GM12873 (cell line): ENCODE data around the gene SYNDIG1.

Experiments used
- TF ChIP-seq, protein P1 (sequence below): IDR thresholded peaks from 2 replicates; pipeline ENCODE4 v1.5.1; 2012; ENCODE audit warnings: low read depth, mild to moderate bottlenecking, moderate library complexity, low read length, control low read depth; ENCODE audit not compliant: insufficient read depth; ENCODE audit errors: missing control alignments

Gene SYNDIG1

DNA sequence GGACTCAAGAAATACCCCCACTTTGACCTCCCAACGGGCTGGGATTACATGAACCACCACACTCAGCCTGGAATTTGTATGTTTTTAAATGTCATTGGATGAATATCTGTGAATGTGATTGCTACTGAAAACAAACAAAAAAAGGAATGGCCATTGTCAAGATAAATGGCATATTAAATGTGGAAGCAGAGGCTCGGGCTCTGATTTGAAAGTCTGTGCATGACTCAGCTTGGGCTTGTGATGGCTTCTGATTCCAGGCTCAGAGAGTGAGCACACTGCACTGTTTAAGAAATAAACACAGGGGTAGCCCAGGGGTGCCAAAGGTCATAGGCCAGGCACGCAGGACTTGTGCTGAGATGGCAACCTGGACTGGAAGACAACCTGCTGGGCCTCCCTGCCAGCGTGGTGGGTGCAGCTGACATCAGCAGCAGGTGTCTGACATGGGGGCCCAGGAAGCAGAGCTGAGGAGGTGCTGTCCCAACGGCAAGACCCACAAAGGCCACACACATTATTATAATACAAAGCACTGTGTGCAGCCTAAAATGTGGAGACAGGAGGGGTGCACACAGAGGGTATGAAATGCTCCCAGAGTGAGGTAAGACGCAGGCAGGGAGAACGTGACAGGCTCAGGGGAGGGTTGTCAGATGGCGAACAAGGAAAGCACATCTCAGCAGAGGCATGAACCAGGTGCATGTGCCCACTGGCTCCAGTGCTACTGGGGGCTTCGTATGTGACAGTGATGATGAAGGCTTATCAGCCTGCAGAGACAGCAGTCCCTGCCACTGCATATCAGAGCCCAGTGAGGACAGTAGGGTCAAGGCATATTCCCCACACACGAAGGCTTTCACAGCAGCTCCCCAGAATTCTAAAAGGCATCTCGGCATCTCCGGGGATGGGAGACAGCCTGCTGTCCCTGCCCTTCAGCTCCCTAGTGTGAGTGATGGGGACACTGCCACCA, 169.4 kb downstream of the SYNDIG1 start:
- TF ChIP-seq, protein P1, sequence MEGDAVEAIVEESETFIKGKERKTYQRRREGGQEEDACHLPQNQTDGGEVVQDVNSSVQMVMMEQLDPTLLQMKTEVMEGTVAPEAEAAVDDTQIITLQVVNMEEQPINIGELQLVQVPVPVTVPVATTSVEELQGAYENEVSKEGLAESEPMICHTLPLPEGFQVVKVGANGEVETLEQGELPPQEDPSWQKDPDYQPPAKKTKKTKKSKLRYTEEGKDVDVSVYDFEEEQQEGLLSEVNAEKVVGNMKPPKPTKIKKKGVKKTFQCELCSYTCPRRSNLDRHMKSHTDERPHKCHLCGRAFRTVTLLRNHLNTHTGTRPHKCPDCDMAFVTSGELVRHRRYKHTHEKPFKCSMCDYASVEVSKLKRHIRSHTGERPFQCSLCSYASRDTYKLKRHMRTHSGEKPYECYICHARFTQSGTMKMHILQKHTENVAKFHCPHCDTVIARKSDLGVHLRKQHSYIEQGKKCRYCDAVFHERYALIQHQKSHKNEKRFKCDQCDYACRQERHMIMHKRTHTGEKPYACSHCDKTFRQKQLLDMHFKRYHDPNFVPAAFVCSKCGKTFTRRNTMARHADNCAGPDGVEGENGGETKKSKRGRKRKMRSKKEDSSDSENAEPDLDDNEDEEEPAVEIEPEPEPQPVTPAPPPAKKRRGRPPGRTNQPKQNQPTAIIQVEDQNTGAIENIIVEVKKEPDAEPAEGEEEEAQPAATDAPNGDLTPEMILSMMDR, result no peak

DNA sequence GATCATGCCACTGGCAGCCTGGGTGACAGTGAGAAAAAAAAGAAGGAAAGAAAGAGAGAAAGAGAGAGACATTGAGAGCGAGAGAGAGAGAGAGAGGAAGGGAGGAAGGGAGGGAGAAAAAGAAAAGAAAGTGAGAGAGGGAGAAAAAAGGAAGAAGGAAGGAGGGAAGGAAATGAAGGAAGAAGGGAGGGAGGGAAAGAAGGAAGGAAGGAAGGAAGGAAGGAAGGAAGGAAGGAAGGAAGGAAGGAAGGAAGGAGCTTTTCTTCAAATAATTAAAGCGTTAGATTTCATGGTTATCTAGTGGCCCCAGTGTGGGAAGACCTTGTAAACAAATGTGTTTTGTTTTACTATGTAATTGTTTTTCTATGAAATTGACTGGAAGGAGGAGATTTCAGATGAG, 170.8 kb downstream of the SYNDIG1 start:
- TF ChIP-seq, protein P1, result no peak

DNA sequence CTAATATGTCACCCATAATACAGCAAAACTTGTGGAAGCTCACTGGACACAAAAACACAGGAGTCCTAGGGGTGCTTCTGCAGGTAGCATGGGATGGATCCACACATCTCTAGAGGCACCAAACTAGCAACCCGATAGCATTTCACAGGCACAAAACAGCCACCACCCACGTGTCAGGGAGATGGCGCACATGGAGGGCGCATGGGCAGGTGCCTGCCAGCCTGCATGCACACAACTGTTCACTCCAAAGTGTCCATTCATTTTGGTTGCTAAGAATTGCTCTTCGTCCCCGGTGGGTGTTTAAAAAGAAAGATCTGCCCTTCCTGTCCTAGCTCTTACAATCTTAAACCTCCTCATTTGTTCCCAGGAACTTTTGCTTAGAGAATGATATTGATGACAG, 171.3 kb downstream of the SYNDIG1 start:
- TF ChIP-seq, protein P1, result no peak

DNA sequence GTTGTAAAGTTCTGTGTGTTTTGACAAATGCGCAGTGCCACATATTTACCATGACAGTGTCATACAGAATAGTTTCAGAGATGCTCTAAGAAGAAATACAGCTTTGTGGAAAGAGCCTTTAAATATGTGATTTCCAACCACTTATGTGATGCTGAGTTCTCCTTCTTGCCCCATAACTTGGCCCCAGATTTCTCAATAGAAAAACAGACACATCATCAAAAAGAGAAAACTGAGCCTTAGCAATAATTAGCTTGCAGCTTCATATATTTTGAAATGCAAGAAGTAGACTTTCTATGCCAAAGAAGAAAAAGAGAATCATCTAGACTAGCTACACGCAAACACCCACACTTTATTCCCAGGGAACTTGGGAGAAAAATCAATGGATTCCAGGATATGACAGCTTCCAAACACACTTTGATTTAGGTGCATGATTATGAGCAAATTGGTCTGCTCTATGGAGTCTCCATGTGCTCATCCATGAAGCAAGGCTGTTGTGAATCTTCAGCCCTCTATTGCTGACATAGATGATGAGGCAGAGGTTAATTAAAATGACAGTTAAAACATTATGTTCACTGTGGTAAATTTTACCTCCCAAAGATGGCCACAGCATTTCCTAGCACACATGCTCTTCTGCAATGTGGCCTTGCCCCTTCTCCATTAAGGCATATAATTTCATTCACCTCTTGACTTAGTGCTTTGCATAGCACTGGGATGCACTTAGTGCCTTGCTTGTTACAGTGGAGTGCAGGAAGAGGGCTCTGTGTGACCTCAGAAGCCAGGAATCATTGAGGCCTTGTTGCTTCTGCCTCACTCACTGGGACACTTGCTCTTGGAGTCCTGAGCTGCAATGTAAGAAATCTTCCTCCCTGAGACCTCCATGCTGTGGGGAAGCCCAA, 174.6 kb downstream of the SYNDIG1 start:
- TF ChIP-seq, protein P1, result no peak

DNA sequence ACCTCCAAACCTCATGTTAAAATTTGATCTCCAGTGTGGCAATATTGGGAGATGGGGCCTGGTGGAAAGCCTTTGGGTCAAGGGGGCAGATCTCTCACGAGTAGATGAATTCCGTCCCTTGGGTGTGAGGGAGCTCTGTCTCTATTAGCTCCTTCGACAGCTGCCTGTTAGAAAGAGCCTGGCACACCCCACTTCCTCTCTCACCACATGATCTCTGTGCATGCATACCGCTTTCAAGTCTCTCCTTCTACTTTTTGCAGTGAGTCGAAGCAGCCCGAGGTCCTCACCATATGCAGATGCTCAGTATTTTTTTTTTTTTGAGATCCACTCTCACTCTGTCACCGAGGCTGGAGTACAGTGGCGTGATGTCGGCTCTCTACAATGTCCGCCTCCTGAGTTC, 176.9 kb downstream of the SYNDIG1 start:
- TF ChIP-seq, protein P1, result no peak

DNA sequence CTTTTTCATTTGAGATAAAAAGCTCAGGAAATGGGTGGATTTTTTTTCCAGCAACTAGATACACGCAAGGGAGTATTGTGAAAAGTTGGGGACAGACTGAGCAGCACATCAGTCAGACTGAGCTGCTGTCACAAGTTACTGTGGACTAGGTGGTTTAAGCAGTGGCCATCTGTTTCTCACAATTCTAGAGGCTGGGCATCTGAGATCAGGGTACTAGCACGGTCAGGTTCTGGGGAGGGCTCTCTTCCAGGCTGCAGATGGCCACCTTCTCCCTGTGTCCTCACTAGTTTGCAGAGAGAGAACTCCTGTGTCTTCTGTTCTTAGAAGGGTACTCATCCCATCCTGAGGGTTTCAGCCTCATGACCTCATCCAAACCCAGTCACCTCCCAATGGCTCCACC, 178.3 kb downstream of the SYNDIG1 start:
- TF ChIP-seq, protein P1, result no peak

DNA sequence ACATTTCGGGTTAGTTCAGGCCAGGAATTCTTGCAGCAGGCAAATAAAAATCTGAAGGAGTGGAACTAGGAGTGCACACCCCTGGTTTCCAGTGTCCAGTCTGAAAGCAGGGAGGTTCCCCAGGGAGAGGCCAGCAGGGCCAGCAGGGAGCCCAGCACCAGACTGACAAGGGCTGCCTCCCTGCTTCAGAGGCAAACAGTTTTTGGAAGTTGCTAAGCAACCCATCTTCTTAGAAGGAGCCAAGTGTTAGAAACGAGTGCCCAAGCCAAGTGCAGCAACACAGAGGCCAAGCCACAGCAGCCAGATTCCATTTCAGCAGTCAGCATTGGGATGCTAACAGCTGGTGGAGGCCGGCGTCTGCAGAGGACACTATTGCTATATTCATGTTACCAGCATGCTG, 179.1 kb downstream of the SYNDIG1 start:
- TF ChIP-seq, protein P1, result no peak
